Measurements from ENCODE around the gene NCOR1.
"Not testable (repeated sequence)": the region's sequence is repeated elsewhere in the genome, so short reads cannot be mapped to it uniquely, and the experiment has no call there.

Gene NCOR1

DNA sequence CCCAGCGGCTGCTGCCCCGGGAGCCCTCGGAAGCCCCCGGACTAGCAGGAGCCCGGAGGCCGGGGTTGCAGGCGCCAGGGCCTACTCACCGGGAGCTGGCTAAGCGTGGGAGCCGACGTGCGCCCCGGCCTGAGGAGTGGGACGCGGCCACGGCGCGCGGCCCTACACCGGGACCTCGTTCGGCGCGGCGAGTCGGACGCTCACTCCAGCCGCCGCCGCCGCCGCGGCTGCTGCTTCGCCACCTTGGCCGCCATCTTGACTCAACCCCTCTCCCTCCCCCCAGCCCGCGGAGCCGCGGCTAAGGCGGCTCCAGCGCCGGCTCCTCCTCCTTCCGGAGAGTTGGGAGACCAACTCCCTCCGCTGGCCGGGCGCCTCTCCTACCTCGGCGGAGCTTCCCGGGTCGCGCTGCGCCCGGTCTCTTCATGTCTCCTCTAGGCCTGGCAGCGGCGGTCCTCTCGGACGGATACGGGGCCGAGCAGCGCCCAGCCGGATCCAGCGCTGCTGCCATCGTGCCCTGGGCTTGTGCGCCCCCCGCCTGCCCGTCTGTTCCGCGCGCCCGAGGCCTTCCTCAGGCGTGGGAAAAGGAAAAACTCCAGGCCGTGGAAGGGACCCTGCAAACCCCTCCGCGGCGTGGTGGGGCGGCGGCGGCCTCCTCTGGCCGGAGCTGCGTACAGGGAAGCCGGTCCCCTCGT is at the start of gene NCOR1:
Gene NCOR1 (minus strand): TSS at position 262 of the 692 bp plus-strand sequence. CDS start 20,965 bp downstream, outside the sequence.
- peak; percentile 66 for FAIRE-seq

DNA sequence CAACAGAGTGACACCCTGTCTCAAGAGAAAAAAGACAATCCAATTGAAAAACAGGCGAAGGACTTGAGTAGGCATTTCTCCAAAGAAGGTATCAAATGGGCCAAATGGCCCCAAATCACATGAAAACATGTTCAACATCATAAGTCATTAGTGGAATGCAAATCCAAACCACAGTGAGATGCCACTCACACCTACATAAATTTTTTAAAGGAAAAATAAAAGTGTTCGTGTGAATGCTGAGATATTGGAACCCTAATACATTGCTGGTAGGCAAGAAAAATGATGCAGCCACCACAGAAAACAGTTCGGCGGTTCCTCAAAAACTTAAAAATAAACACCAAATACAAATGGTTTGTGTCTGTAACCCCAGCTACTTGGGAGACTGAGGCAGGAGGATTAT is 46.9 kb upstream of the NCOR1 start:
- FAIRE-seq = no peak

DNA sequence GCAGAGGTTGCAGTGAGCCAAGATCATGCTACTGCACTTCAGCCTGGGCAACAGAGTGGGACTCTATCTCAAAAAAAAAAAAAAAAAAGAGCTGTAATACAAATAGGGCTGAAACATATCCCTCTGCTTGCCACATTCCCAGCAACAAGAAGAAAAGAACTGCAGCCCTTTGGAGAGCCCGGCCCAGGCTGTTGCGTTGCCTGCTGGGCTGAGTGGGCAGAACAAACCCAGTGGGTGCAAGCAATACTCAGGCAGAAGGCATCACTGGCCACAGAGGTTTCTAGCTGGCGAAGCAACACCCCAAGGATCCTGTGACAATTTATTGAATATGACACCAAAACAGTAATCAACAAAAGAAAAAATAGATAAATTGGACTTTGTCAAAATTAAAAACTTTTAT is 45.7 kb upstream of the NCOR1 start:
- FAIRE-seq = no peak

DNA sequence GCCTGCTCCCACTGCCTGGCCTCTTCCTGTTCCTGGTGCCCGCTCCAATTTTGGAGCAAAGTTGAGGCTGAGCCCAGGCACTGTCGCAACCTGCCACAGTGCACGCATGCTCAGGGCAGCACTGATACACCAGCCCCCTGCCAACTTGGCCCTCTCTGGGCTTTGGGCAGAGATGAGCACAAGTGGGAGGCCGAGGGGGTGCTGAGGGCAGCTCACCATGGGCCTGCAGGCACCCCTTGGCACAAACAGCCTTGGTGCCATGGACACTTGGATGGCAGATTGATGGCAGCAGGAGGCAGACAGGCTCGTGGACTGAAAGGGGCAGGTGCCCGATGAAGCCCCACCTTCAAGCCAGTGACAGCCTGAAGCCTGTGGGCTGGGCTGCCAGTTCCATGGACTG is 44.6 kb upstream of the NCOR1 start:
- no peak for FAIRE-seq

DNA sequence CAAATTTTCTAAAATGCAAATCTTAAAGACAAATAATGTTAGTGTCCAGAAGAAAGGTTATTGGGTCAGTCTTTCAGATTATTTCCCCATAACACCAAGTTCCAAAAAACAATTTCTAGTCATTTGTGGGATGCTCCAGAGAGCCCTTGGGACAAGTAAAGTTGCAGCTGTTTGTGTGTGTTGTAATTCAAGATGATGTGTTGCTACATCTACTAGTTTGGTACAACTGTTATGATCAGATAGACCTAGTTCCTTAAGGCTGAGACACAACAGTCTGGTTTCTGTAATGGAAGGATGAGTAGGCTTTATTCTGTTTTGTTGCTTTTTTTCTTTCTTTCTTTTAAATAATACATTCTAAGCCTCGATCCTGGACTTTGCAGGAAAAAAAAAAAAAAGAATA is 43.6 kb upstream of the NCOR1 start:
- no peak for FAIRE-seq

DNA sequence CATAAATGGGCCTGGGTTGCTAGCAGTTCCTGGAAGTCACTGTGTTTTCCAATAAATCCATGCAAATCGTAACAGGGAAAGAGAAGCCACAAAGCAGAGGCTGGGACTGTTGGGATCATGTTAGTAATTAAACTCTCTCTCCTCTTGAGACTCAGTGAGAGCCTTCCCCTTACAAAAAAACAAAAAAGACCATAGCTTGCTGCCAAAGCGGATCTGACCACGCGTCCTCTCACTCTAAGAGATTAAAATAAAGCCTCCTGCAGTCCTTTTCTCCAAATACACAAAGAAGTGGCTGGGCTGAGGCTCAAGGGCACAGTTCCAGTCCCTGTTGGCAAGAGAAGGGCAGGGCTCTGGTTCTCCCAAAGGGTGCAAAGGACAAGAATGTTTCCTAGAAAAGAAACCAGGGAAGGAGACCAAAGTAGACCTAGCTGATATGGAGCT is 40.2 kb upstream of the NCOR1 start:
- FAIRE-seq = no peak

DNA sequence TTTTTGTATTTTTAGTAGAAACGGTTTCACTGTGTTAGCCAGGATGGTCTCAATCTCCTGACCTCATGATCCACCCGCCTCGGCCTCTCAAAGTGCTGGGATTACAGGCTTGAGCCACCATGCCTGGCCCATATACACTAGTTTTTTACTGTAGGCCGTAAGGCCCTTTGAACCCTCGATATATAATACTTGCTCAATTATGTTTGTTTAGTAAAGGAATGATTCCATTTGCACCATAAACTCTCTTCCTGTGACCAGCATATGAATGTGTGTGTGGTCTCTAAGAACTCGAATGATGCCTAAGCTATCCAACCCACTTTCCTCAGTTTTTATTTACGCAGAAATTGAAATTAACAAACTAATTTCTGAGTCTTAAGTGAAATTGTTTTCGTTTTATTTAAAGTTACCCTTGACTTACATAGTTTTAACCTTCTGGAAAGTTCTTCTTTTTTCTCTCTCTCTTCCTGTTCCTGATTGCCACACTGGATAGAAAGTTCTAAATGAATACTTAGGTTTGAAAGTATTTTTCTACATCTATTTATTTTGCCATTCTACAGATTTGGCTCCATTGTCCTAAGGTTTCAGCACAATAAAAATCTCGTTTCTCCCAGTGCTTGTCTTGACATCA is 39.6 kb upstream of the NCOR1 start:
- FAIRE-seq = no peak

DNA sequence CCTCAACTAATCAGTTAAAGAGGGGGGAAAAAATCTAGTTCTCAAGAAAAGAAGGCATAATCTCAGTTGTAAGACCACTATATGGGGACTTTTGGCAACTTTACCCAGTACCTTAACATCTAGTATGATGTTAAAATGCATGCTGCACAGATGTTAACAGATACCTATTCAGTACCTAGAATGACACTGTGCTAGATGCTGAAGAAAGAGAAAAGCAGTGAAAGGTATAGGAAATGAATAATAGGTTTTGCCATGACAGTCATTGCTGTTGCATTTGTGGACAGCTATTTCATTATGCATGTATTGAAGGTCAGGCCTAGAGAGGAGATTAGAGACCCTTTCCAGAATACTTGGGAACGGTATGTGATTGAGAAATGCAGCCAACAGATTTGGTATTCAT is 36.2 kb upstream of the NCOR1 start:
- no peak for FAIRE-seq

DNA sequence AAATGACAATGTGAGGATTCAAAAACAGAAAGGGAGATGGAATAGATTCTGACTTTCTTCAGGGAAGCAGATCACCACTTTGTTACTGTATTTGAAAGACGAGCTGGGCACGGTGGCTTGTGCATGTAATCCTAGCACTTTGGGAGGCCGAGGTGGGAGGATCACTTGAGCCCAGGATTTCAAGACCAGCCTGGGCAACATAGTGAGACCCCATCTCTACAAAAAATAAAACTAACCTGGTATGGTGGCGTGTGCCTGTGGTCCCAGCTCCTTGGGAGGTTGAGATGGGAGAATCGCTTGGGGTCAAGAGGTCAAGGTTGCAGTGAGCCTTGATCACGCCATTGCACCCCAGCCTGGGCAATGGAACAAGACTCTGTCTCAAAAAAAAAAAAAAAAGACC is 35.7 kb upstream of the NCOR1 start:
- no peak for FAIRE-seq

DNA sequence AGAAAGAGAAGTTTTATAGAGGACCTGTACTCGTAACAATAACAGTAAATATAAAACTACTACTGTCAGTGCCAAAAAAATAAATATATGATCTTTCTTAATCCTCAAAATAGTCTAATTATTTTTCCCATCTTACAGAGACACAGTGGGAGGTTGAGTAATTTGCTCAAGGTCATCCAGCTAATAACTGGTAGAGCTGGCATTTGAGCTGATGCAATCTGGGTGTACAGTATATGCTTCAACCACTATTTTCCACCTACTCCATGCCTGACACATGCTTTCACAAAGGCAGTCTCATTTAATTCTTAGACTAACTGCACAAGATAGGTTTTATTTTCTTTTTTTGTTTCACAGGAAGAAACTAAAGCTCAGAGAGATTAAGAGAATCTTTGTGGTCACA is 35.3 kb upstream of the NCOR1 start:
- FAIRE-seq = no peak

DNA sequence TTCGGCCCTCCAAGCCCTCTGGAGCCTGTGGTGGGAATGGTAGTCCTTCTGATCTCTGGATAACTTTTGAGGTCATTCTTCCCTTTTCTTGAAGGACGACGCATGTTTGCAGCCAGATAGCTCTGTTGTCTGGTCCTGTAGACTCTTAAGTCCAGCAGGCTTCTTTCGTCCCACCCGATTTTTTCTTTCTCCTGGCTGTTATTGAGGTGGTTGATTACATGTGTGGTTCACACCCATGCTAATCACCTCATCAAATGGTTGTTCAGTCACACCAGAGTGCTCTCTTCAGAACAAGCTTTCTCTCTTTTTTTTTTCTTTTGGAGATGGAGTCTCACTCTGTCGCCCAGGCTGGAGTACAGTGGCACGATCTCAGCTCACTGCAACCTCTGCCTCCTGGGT is 32.3 kb upstream of the NCOR1 start:
- no peak for FAIRE-seq

DNA sequence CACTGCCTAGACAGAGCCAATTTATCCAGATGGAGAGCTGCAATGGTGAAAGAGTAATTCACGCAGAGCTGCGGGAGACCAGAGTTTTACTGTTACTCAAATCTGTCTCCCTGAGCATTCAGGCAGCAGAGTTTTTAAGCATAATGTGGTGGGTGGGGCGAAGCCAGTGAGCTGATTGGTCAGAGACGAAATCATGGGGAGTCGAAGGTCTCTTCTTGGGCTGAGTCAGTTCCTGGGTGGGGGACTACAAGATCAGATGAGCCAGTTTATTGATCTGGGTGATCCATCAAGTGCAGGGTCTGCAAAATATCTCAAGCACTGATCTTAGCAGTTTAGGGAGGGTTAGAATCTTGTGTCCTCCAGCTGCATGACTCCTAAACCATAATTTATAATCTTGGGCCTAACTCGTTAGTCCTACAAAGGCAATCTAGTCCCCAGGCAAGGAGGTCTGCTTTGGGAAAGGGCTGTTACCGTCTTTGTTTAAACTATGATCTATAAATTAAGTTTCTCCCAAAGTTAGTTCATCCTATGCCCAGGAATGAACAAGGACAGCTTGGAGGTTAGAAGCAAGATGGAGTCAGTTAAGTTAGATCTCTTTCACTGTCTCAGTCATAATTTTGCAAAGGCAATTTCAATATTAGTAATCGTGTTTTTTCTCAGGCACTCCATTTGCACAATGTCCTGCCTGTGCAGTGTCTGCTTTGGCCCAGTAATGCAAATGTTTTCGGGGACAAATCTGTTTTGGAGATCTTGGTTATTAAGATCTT is 28.6 kb upstream of the NCOR1 start:
- FAIRE-seq = no peak

DNA sequence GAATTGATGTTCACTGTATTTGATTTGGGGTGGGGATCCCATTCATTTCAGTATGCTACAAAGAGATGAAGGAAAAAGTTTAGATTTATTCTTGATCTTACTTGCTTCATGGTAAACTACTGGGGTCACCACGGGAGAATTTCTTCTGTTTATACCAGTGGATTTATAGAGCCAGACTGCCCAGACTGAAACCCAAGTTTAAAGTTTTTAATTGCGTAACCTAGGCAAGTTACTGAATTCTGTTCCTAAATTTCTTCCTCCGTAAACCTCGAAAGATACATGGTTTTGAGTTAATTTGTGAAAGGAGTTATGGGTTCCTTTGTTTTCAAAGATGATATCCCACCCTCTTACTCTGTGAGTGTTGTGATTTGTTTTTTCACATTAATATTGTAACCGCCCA is 28.1 kb upstream of the NCOR1 start:
- no peak for FAIRE-seq

DNA sequence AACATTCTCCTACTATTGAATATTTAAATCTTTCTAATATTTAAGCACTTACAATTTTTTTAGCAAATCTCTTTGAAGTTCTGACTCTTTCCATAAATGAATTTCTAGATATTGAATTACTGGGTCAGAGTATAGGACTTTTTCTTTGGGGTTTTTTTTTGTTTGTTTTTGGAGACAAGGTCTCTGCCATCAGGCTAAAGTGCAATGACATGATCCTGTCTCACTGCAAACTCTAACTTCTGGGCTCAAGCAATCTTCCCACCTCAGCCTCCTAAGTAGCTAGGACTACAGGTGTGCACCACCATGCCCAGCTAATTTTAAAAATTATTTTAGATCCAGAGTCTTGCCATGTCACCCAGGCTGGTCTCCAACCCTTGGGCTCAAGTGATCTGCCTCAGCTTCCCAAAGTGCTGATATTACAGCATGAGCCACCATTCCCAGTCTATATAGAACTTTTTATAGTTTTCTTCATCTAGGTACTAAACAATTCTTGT is 26.6 kb upstream of the NCOR1 start:
- no peak for FAIRE-seq

DNA sequence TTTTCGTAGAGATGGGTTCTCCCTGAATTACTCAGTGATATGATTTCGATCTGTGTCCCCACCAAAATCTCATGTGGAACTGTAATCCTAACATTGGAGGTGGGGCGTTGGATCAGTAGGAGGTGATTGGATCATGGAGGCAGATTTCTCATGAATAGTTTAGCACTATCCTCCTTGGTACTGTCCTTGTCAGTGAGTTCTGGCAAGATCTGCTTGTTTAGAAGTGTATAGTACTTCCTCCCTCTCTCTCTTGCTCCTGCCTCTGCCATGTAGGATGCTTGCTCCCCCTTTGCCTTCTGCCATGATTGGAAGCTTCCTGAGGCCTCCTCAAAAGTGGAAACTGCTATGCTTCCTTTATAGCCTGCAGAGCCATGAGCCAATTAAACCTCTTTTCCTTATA is 24.6 kb upstream of the NCOR1 start:
- FAIRE-seq = no peak

DNA sequence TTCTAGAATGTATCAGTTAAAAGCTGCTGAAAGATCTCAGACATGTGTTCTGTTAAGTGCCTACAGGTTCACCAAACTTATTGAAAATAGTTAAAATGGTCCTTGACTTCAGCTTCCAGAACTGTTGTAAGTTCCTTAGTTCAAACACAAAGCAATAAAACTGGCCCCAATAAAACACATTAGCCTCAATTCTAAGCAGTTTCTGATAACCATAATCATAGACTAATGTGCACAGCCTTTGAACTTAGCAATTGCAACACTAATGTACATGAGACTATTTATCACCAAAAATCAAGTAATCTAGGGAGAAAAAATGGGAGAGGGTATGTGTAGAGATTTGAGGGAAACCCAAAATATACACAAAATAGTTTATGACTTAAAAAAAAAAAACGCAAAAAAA is 17.1 kb upstream of the NCOR1 start:
- FAIRE-seq = no peak

DNA sequence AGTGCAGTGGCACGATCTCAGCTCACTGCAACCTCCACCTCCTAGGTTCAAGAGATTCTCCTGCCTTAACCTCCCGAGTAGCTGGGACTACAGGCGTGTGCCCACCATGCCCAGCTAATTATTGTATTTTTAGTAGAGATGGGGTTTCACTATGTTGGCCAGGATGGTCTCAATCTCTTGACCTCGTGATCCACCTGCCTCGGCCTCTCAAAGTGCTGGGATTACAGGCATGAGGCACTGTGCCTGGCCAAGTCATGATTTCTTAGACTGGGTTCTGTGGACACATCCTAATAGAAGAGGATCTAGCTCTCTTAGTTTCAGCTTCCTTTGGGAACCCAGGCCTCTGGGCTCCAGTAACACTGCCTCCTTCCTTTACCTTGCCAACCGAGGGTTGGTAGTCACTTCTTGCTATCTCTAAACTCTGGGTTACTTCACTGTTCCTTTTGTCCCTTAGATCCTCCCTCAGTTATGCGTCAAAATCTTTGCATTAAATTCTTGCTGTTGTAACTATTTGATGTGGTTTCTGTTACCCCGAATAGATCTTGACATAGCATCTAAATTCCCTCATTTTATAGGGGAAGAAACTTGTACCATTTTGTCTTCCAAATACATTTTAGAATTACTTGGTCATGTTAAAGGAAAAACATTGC is 14.7 kb upstream of the NCOR1 start:
- FAIRE-seq = not testable (repeated sequence)

DNA sequence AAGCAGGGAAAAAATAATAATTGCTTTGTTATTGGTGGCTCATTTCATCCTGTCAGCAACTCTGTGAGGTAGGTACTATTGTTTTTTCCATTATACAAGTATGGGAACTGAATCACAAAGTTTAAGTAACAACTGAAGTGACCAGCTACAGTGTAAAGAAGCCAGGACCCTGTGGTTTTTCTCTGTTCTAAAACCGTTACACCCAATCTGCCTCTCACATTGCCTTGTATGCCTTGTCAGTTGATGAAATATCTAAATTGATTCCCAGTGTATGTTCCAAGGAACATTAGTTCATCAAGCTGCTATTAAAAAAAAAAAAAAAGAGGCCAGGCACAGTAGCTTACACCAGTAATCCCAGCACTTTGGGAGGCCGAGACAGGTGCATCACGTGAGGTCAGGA is 7.1 kb upstream of the NCOR1 start:
- FAIRE-seq = no peak

DNA sequence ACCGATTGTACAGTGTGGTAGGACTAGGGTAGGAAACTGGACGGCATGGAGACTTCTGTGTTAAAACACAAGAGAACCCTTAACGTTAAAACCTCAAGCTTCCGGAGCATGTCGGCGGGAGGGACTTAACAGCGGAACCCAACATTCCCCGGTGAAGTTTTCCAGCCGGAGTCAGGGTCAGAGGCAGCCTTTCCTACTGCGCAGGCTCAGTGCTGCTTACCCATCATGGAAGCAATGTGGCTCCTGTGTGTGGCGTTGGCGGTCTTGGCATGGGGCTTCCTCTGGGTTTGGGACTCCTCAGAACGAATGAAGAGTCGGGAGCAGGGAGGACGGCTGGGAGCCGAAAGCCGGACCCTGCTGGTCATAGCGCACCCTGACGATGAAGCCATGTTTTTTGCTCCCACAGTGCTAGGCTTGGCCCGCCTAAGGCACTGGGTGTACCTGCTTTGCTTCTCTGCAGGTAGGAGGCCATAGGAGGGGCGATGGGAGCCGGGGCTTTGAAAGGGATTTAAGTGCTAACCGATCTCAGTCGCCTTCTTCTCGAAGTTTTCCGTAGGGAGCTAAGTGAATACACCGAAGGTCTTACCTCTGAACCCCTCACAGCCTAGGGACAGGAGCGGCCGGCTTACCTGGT is 1.8 kb upstream of the NCOR1 start, which contains the start of gene PIGL:
Gene PIGL (plus strand): TSS at position 209 of the 634 bp plus-strand sequence. CDS start 17 bp downstream, at position 226.
- peak; percentile 63 for FAIRE-seq

DNA sequence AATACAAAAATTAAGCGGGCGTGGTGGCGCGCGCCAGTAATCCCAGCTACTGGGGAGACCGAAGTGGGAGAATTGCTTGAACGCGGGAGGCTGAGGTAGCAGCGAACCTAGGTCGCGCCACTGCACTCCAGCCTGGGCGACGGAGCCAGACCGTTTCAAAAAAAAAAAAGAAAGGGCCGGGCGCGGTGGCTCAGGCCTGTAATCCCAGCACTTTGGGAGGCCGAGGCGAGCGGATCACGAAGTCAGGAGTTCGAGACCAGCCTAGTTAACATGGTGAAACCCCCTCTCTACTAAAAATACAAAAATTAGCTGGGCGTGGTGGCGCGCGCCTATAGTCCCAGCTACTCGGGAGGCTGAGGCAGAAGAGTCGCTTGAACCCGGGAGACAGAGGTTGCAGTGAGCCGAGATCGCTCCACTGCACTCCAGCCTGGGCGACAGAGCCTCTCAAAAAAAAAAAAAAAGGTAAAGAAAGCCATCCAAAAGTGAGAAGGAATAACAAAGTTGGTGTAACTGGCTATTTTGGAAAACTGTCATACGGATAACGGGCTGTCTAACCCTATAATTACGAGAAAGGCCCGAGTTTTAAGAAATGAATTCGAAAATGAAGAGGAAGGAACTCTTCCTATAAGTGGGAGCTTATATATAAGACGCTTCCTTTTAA is 1.1 kb upstream of the NCOR1 start:
- not testable (repeated sequence) for FAIRE-seq

DNA sequence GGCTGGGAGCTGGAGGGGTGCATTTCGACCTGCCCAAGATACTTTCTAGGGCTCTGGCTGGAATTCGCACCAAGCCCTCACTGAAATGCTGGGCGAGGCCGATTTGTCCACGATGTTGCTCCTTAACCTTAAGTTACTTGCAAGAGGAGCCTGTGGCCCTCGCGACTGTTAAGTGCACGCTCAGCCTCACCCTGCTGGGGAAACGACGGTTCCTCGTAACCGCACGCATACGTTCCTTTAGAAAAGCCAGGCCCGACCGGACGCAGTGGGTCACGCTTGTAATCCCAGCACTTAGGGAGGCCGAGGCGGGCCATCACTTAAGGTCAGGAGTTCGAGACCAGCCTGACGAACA is 607 bp upstream of the NCOR1 start:
- FAIRE-seq = no peak

DNA sequence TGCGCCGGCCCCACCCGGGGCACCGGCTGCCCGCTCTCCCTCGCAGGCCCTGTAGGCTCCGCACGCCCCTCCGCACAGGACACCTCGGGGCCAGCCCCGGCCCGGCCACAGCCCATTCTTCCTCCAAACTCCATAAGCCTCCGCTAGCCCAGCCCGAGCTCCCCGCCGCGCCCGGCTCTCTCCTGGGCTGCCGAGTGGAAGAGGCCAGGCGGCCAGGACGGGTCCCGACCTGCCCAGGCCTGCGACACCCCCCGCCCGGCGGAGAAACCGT is 397 bp downstream of the NCOR1 start:
- FAIRE-seq = no peak
